ENCODE measurements around the gene ATP4B.

ATP4B gene

GRCh38 chr13:113613789-113614379 lies 44.1 kb downstream of the ATP4B start:
- no peak for DNase-seq (ENCODE audit: low read depth in 1 of 2, low spot score in 1 of 2)
- TF ChIP-seq JUND (IDR thresholded peaks at IDR 0.05; ENCODE audit: low read depth), result no peak
- in situ Hi-C loops (cut with HindIII; ENCODE audit: low pct_unique_long_range_greater_than_20kb, low sequenced_read_pairs), result no loop called here

- in situ Hi-C loops (cut with HindIII; ENCODE audit: low pct_unique_long_range_greater_than_20kb, low sequenced_read_pairs), result no loop called here
- no peak for TF ChIP-seq JUND (IDR thresholded peaks at IDR 0.05; ENCODE audit: low read depth)
- DNase-seq (ENCODE audit: low read depth in 1 of 2, low spot score in 1 of 2), result no peak
Measured at GRCh38 chr13:113612607-113613006, 45.4 kb downstream of the ATP4B start.

DNA sequence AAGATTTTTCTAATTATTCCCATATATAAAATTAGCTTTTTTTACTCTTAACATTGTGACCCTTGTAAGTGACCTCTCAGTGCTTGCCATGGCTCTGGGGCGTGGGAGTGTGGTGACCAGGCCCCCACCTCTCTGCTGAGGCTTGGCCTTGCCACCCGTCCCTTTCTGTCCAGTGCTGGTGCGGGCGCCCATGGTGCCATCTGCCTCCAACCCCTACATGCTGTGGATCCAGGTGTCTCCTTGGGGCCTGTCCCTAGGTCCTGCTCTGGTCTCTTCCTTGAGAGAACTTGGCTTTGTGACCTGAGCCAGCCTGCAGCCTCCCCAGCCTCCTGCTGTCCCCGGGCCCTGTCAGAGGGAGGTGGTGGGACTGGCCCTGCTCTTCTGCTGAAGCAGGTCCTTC lies 46.0 kb downstream of the ATP4B start:
- in situ Hi-C loops (cut with HindIII; ENCODE audit: low pct_unique_long_range_greater_than_20kb, low sequenced_read_pairs), result no loop called here
- no peak for TF ChIP-seq JUND (IDR thresholded peaks at IDR 0.05; ENCODE audit: low read depth)
- DNase-seq (ENCODE audit: low read depth in 1 of 2, low spot score in 1 of 2), result no peak

GRCh38 chr13:113610266-113610665 lies 47.7 kb downstream of the ATP4B start:
- in situ Hi-C loops (cut with HindIII; ENCODE audit: low pct_unique_long_range_greater_than_20kb, low sequenced_read_pairs), result no loop called here
- DNase-seq (ENCODE audit: low read depth in 1 of 2, low spot score in 1 of 2), result no peak
- TF ChIP-seq JUND (IDR thresholded peaks at IDR 0.05; ENCODE audit: low read depth), result no peak

- no peak for DNase-seq (ENCODE audit: low read depth in 1 of 2, low spot score in 1 of 2)
- TF ChIP-seq JUND (IDR thresholded peaks at IDR 0.05; ENCODE audit: low read depth), result no peak
- in situ Hi-C loops (cut with HindIII; ENCODE audit: low pct_unique_long_range_greater_than_20kb, low sequenced_read_pairs), result no loop called here
Measured at GRCh38 chr13:113609616-113610015, 48.4 kb downstream of the ATP4B start.

GRCh38 chr13:113608967-113609533 lies 48.9 kb downstream of the ATP4B start:
- in situ Hi-C loops (cut with HindIII; ENCODE audit: low pct_unique_long_range_greater_than_20kb, low sequenced_read_pairs), result no loop called here
- no peak for DNase-seq (ENCODE audit: low read depth in 1 of 2, low spot score in 1 of 2)
- TF ChIP-seq JUND (IDR thresholded peaks at IDR 0.05; ENCODE audit: low read depth), result no peak

DNA sequence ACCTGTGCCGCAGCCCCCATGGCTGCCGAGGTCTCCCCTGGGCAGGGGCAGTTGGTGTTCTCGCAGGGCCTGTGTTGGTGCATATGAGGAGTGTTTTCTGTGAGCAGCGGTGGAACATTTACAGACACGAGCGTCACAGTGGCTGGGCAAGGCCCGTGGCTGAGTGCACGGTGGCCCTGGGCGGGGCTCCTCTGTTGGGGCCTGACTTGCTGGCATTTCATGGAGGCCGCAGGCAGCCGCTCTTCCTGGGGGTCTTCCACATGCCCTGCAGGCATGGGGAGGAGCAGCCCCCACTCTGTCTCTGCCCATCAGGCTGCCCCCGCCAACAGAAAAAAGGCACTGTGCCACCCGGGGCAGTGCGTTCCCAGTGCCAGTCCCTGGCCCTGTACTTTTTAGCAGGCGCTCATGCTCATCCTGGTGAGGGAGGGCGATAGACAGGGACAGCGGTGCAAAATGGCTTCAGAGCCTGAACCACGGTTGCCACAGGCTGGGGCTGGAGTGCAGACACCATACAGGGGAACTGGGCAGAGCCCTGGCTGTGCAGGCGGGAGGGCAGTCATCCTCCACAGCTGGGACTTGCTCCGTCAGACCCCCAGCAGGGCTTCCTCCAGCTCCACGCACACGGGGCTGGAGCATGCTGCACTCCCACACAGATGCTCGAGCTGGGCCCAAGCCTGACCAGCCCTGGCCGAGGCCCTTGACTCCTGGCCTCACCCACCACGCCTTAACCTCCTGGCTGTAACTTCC lies 49.9 kb downstream of the ATP4B start:
- TF ChIP-seq JUND (IDR thresholded peaks at IDR 0.05; ENCODE audit: low read depth), result no peak
- DNase-seq (ENCODE audit: low read depth in 1 of 2, low spot score in 1 of 2), result no peak
- in situ Hi-C loops (cut with HindIII; ENCODE audit: low pct_unique_long_range_greater_than_20kb, low sequenced_read_pairs), result no loop called here

GRCh38 chr13:113607056-113607888 lies 50.7 kb downstream of the ATP4B start:
- in situ Hi-C loops (cut with HindIII; ENCODE audit: low pct_unique_long_range_greater_than_20kb, low sequenced_read_pairs), result no loop called here
- no peak for TF ChIP-seq JUND (IDR thresholded peaks at IDR 0.05; ENCODE audit: low read depth)
- DNase-seq (ENCODE audit: low read depth in 1 of 2, low spot score in 1 of 2), result no peak

- TF ChIP-seq JUND (IDR thresholded peaks at IDR 0.05; ENCODE audit: low read depth), result no peak
- in situ Hi-C loops (cut with HindIII; ENCODE audit: low pct_unique_long_range_greater_than_20kb, low sequenced_read_pairs), result no loop called here
- DNase-seq (ENCODE audit: low read depth in 1 of 2, low spot score in 1 of 2), result no peak
Measured at GRCh38 chr13:113605866-113606438, 52.0 kb downstream of the ATP4B start.

DNA sequence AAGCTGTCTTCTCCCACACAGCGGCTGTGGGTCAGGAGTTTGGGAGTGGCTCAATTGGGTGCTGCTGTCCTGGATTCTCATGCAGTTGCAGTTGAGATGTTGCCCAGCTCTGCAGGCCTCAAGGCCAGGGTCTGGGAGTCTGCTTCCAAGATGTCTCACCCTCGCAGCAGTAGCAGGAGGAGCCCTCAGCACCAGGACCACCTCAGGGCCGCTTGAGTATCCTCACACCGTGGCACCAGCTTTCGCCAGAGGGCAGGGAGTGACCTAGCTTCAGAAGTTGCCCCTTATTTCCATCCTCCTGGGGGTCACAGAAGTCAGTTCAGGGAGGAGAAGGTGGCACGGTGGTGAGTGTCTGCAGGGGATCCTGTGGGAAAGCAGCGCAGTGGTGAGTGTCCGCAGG lies 52.5 kb downstream of the ATP4B start:
- in situ Hi-C loops (cut with HindIII; ENCODE audit: low pct_unique_long_range_greater_than_20kb, low sequenced_read_pairs), result no loop called here
- DNase-seq (ENCODE audit: low read depth in 1 of 2, low spot score in 1 of 2), result no peak
- TF ChIP-seq JUND (IDR thresholded peaks at IDR 0.05; ENCODE audit: low read depth), result no peak

- DNase-seq (ENCODE audit: low read depth in 1 of 2, low spot score in 1 of 2), result no peak
- TF ChIP-seq JUND (IDR thresholded peaks at IDR 0.05; ENCODE audit: low read depth), result no peak
- in situ Hi-C loops (cut with HindIII; ENCODE audit: low pct_unique_long_range_greater_than_20kb, low sequenced_read_pairs), result no loop called here
Measured at GRCh38 chr13:113604186-113604585, 53.8 kb downstream of the ATP4B start.

DNA sequence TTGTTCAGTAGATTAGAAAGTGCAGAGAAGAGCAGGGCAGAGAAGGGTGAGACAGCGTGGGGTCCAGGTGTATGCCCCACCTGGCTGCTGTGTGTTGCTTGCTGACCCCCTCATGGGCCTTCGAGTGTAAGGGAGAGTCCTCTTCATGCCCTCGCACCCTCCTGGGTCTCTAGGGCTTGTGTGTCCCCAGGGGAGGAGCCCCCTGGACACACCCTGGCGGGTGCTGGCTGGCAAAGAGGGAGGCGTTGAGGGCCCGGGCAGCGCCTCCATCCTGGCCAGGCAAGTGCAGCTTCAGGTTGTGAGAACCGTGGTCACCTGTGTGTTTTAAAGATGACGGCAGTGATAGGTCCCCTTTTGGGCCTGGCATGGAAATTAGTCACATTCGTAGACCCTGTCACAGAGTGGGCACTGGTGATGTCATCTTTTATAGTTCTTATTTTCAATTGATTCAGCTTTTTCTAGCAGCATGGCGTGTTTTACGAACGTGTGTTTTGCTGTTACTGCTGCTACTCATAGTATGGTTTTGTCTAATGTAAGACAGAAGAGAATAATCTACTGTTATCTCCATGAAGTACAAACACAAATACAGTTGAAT lies 54.8 kb downstream of the ATP4B start:
- DNase-seq (ENCODE audit: low read depth in 1 of 2, low spot score in 1 of 2), result no peak
- in situ Hi-C loops (cut with HindIII; ENCODE audit: low pct_unique_long_range_greater_than_20kb, low sequenced_read_pairs), result no loop called here
- TF ChIP-seq JUND (IDR thresholded peaks at IDR 0.05; ENCODE audit: low read depth), result no peak
